DMS 273 (cell line): Measurements from ENCODE around the gene ANKRD30B.
"Not testable (repeated sequence)": the region's sequence is repeated elsewhere in the genome, so short reads cannot be mapped to it uniquely, and the experiment has no call there.

ENCODE experiments used
- DNase-seq: peaks from one replicate; lab custom pipeline; 2025; ENCODE audit not compliant: unreplicated experiment; lab: John Stamatoyannopoulos, UW

Gene ANKRD30B, protein sequence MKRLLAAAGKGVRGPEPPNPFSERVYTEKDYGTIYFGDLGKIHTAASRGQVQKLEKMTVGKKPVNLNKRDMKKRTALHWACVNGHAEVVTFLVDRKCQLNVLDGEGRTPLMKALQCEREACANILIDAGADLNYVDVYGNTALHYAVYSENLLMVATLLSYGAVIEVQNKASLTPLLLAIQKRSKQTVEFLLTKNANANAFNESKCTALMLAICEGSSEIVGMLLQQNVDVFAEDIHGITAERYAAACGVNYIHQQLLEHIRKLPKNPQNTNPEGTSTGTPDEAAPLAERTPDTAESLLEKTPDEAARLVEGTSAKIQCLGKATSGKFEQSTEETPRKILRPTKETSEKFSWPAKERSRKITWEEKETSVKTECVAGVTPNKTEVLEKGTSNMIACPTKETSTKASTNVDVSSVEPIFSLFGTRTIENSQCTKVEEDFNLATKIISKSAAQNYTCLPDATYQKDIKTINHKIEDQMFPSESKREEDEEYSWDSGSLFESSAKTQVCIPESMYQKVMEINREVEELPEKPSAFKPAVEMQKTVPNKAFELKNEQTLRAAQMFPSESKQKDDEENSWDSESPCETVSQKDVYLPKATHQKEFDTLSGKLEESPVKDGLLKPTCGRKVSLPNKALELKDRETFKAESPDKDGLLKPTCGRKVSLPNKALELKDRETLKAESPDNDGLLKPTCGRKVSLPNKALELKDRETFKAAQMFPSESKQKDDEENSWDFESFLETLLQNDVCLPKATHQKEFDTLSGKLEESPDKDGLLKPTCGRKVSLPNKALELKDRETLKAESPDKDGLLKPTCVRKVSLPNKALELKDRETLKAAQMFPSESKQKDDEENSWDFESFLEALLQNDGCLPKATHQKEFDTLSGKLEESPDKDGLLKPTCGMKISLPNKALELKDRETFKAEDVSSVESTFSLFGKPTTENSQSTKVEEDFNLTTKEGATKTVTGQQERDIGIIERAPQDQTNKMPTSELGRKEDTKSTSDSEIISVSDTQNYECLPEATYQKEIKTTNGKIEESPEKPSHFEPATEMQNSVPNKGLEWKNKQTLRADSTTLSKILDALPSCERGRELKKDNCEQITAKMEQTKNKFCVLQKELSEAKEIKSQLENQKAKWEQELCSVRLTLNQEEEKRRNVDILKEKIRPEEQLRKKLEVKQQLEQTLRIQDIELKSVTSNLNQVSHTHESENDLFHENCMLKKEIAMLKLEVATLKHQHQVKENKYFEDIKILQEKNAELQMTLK (N-terminal part only)

GRCh38 chr18:14747513-14748474, at the start of gene ANKRD30B:
Gene ANKRD30B, plus strand, starts transcription at chr18:14748172. Its CDS starts 248 bp downstream, at chr18:14748420.
- peak; percentile 16 for DNase-seq

DNA sequence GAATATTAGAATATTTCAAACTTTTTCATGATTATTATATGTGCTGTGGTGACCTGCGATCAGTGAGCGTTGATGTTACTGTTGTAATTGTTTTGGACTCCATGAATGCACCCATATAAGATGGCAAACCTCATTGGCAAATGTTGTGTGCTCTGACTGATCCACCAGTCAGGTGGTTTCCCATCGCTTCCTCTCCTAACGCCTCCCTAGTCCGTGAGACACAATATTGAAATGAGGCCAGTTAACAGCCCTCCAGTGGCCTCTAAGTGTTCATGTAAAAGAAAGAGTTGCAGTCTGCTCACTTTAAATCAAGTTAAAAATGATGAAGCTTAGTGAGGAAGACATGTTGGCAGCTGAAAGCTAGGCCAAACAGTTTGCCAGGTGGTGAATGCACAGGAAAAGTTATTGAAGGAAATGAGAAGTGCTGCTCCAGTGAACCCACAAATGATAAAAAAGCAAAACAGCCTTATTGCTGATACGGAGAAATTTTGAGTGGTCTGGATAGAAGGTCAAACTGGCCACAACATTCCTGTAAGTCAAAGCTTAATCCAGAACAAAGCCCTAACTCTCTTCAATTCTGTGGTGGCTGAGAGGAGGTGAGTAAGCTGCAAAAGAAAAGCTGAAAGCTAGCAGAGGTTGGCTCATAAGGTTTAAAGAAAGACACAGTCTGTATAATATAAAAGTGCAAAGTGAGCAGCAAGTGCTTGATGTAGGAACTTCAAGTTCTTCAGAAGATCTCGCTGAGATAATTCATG, 46.5 kb upstream of the ANKRD30B start:
- not testable (repeated sequence) for DNase-seq

- not testable (repeated sequence) for DNase-seq
Observed at GRCh38 chr18:14709761-14710160, 38.2 kb upstream of the ANKRD30B start.

- not testable (repeated sequence) for DNase-seq
Observed at GRCh38 chr18:14721569-14721968, 26.4 kb upstream of the ANKRD30B start.

- not testable (repeated sequence) for DNase-seq
Observed at GRCh38 chr18:14739056-14739455, 8.9 kb upstream of the ANKRD30B start.

- DNase-seq, result no peak
Observed at GRCh38 chr18:14746897-14747296, 1.1 kb upstream of the ANKRD30B start.

- no peak for DNase-seq
Observed at GRCh38 chr18:14748496-14748895, 524 bp downstream of the ANKRD30B start.

GRCh38 chr18:14763566-14763965, 15.6 kb downstream of the ANKRD30B start:
- DNase-seq, result not testable (repeated sequence)

DNA sequence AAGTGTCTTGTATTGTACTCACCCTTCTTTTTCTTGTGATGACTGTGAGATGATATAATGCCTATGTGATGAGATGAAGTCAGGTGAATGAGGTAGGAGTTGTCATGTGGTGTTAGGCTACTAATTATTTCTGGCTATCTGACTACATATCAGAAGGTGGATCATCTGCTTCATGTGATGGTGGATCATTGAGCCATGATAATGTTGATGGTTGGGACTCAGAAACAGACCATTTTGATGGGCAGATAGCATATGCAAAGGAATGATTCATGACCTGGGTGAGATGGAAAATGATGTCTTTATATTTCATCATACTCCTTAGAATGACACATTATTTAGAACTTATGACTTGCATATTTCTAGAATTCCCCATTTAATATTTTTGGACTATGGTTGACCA, 19.5 kb downstream of the ANKRD30B start:
- no peak for DNase-seq

DNA sequence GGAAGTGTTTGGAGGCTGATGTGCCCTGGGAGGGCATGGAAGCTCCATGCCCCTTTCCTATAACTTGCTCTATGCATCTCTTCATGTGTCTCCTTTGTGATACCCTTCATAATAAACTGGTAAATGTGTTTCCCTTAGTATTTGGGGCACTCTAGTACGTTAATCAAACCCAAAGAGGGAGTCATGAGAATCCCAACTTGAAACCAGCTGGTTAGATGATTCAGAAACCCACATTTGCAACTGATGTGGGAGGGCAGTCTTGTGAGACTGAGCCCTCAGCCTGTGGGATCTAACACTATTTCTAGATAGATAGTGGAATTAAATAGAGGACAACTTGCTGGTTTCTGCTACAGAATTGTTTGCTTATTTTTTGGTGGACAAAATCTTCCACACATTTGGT, 20.3 kb downstream of the ANKRD30B start:
- no peak for DNase-seq

DNA sequence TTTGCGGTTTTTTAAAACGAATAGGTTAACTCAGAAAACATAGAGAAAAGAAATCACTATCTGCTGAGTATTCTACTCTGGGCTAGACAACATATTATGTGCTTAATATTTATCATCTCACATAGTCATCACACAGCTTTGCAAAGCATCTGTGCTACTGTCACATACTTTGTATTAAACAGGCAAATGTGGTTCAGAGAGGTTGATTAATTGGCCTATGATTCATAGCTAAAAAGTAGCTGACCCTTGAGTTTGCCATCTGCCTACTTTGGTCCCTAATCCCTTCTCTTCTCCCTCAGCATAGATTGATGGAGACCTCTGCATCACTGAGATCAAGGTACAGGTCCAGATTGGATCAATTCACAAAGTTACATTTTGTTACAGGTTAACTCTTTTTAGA, 21.4 kb downstream of the ANKRD30B start:
- no peak for DNase-seq

DNA sequence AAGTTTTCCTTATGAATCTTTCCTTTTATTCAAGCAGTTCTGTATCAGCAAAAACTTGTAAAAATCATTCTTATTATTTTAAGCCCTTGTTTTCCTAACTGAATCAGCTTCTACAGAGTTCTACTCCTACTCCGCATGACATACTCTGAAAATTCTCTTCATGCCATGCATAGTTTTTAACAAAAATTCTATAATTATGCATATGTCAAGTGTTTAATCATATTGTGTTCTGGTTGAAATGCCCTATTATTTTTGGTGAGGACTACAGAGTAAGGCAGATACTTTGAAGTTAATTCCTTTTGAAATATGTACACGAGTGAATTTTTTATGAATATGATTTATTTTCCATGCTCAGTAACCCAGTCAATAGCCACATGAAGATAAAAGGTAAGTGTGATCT, 28.8 kb downstream of the ANKRD30B start:
- no peak for DNase-seq

DNA sequence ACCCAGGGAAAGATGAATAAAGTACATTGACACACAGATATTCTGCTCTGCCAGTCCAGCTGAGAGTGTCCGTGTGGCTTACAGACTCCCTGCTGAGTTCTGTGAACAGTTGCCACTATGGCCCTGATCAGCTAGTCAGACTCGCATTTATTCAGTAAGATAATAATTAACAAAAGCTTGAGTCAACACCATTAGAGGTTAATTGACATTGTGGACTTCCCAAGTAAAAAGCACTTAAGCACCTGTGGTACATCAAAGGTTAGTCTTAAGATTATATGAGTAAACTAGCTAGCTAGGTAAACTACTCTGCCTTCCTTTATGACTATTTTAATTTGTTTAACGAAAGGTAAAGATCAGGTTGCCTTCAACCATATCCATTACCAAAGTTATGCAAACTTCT, 33.7 kb downstream of the ANKRD30B start:
- no peak for DNase-seq

- no peak for DNase-seq
Observed at GRCh38 chr18:14784133-14784532, 36.2 kb downstream of the ANKRD30B start.

GRCh38 chr18:14796876-14797275, 48.9 kb downstream of the ANKRD30B start:
- DNase-seq, result not testable (repeated sequence)

- not testable (repeated sequence) for DNase-seq
Observed at GRCh38 chr18:14797969-14798764, 50.2 kb downstream of the ANKRD30B start.

DNA sequence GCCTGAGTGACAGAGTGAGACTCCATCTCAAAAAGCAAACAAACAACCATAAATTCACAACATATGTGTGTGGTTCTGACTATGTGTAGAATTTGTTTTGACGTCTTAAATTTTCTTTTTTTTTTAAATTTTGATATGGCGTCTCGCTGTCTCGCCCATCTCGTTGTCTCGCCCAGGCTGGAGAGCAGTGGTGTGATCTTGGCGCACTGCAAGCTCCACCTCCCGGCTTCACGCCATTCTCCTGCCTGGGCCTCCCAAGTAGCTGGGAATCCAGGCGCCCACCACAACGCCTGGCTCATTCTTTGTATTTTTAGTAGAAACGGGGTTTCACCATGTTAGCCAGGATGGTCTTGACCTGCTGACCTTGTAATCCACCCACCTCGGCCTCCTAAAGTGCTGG, 63.1 kb downstream of the ANKRD30B start:
- not testable (repeated sequence) for DNase-seq

GRCh38 chr18:14826972-14827632, 79.1 kb downstream of the ANKRD30B start:
- DNase-seq, result not testable (repeated sequence)
